Measurements from ENCODE around the gene SIRT4. TPM values are rescaled to one million over a fixed set of nuclear protein-coding genes. Genes with fewer than 3 reads are reported as not detected.
A peak's percentile ranks its signal among the peaks of the same experiment; 100 is the strongest.

SIRT4 gene
- total and polyA plus RNA-seq, 2 of the 4 experiments (the other 2 are of a cell fraction): 0.87 to 2.0 TPM

GRCh38 chr12:120276734-120277133, 25.4 kb upstream of the SIRT4 start:
- no peak overlapping the region for H4K5ac ChIP-seq (ENCODE audit: low read depth, low read length)
- no peak overlapping the region for H3K9ac ChIP-seq (ENCODE audit: low read depth, low read length)
- H2BK15ac ChIP-seq (ENCODE audit: low read depth, low read length): no peak overlapping the region
- WGBS, 2 experiments (ENCODE audit: extremely low coverage in 2 of 2, insufficient read length in 1 of 2): no CpG with 5 or more reads among the region's 6 CpGs
- H4K20me1 ChIP-seq (ENCODE audit: insufficient read depth, low read length): no peaks in the 10 kb centered on the region
- peak; percentile 81 for ATAC-seq (ENCODE audit: low read depth)
- no peak overlapping the region for H3K4me3 ChIP-seq (ENCODE audit: insufficient read depth, low read depth, low read length)
- intact Hi-C loops (cut with micrococcal nuclease): no loop called here
- peak overlapping the region in 1 of 2 experiments; percentile 8; a peak in 1 of 4 replicates for H4K8ac ChIP-seq (ENCODE audit: low read depth in 2 of 2, low read length in 2 of 2)
- TF ChIP-seq, protein P1, sequence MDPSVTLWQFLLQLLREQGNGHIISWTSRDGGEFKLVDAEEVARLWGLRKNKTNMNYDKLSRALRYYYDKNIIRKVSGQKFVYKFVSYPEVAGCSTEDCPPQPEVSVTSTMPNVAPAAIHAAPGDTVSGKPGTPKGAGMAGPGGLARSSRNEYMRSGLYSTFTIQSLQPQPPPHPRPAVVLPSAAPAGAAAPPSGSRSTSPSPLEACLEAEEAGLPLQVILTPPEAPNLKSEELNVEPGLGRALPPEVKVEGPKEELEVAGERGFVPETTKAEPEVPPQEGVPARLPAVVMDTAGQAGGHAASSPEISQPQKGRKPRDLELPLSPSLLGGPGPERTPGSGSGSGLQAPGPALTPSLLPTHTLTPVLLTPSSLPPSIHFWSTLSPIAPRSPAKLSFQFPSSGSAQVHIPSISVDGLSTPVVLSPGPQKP (IDR thresholded peaks at IDR 0.05; ENCODE audit: borderline replicate concordance, low read depth, low read length): no peak
- peak; percentile 89 for TF ChIP-seq CEBPB (IDR thresholded peaks at IDR 0.05; ENCODE audit: low read depth, low read length)
- BruUV-seq (replicated peaks): no TSS peak
- no peak overlapping the region for H3K27ac ChIP-seq (ENCODE audit: insufficient read depth, low read length)
- CTCF ChIA-PET: no interaction called here
- H3K9me1 ChIP-seq (ENCODE audit: insufficient read depth, low read length): no peaks in the 10 kb centered on the region
- H2BK120ac ChIP-seq (ENCODE audit: low read depth, low read length): no peak overlapping the region
- no peaks in the 10 kb centered on the region for H3K79me1 ChIP-seq (ENCODE audit: low read depth in 1 of 2, low read length in 2 of 2)
- no peaks in the 10 kb centered on the region for H3K36me3 ChIP-seq (ENCODE audit: control insufficient read depth, insufficient read depth, low read length)
- no peaks in the 10 kb centered on the region for H3K9me3 ChIP-seq (ENCODE audit: control insufficient read depth, insufficient read depth, low read length)
- no peak overlapping the region for H3K56ac ChIP-seq (ENCODE audit: extremely low read depth, insufficient read depth, low read length)
- peaks cover 2% of the 10 kb centered on the region; the same call in 1 of the 2 replicates for H3K4me1 ChIP-seq (ENCODE audit: control insufficient read depth, insufficient read depth, low read length)
- H2BK20ac ChIP-seq (ENCODE audit: low read depth, low read length): no peak overlapping the region
- DNase-seq: peak; percentile 63
- peak overlapping the region; percentile 64 for H2AFZ ChIP-seq (replicated peaks; ENCODE audit: low read length, poor library complexity)
- H2AK9ac ChIP-seq (replicated peaks; ENCODE audit: low read depth, low read length, poor library complexity): no peak overlapping the region
- dilution Hi-C loops (cut with HindIII; ENCODE audit: low sequenced_read_pairs, unreplicated experiment): no loop called here
- H3K18ac ChIP-seq (ENCODE audit: low read depth, low read length): no peak overlapping the region
- no peak overlapping the region for H3K4ac ChIP-seq (ENCODE audit: low read depth, low read length)
- H4K91ac ChIP-seq (ENCODE audit: insufficient read depth, low read depth, low read length): no peak overlapping the region; the same call in 1 of the 2 replicates
- no peak overlapping the region for H3K14ac ChIP-seq (replicated peaks; ENCODE audit: low read depth, low read length)
- in situ Hi-C loops (cut with MboI; ENCODE audit: low sequenced_read_pairs): no loop called here
- H3K27me3 ChIP-seq (ENCODE audit: control insufficient read depth, insufficient read depth, low read length): no peaks in the 10 kb centered on the region; the same call in 1 of the 2 replicates
- no peak overlapping the region for H2BK5ac ChIP-seq (ENCODE audit: low read depth, low read length, poor library complexity, severe bottlenecking)
- H2AK5ac ChIP-seq (ENCODE audit: low read depth, low read length): no peak overlapping the region
- H3K23ac ChIP-seq (ENCODE audit: low read depth, low read length): no peak overlapping the region
- POLR2A ChIA-PET (ENCODE audit: unreplicated experiment): no interaction called here
- no peak overlapping the region for H3K4me2 ChIP-seq (ENCODE audit: low read depth, low read length)
